Measurements from ENCODE around the gene KNDC1.
A peak's percentile ranks its signal among the peaks of the same experiment; 100 is the strongest.

DNA sequence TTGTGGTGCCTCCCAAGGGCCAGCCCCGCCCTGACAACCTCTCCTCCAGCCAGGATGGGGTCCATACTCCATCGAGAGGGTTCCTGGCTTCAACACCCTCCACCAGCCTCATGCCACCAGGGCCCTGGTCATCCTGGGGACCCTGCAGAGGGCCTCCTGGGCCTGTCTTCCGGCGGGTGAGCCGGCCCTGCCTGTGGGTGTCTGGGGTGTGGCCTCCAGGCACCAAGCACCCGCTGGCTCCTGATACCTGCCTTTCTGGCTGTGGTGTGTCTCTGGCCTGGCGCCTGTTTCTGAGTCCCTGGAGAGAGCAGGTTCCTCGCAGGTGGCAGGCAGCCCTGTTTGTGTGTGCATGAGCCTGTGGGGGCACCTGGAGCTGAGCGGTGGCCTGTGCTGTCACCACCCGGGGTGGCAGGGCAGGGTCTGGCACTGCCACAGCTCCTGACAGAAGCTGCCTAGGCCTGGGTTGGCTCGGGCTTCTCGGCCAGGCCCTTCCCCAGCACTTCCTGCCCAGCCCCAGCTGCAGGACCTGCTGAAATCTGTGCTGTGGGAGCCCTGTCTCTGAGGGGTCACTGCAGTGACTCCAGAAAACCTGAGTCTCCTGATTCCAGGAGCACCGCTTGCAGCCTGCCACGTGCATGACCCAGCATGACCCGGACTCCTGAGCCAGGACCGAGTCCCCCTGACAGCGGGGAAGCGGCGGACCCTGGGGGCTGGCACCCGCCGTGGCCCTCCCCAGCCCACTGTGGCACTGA lies 98.2 kb downstream of the KNDC1 start:
- TF ChIP-seq FOXP2 (optimal IDR thresholded peaks at IDR 0.05; ENCODE audit: borderline replicate concordance, extremely low read depth, extremely low read length, insufficient read depth) (peak; percentile 5), POLR2AphosphoS5 (IDR thresholded peaks at IDR 0.05; ENCODE audit: low read depth, low read length) (no peak), SIN3A (IDR thresholded peaks at IDR 0.05; ENCODE audit: borderline replicate concordance, insufficient read depth, low read length) (no peak), TAF1 (IDR thresholded peaks at IDR 0.05; ENCODE audit: borderline replicate concordance, insufficient read depth, low read length) (no peak)
- TF ChIP-seq, protein P1, sequence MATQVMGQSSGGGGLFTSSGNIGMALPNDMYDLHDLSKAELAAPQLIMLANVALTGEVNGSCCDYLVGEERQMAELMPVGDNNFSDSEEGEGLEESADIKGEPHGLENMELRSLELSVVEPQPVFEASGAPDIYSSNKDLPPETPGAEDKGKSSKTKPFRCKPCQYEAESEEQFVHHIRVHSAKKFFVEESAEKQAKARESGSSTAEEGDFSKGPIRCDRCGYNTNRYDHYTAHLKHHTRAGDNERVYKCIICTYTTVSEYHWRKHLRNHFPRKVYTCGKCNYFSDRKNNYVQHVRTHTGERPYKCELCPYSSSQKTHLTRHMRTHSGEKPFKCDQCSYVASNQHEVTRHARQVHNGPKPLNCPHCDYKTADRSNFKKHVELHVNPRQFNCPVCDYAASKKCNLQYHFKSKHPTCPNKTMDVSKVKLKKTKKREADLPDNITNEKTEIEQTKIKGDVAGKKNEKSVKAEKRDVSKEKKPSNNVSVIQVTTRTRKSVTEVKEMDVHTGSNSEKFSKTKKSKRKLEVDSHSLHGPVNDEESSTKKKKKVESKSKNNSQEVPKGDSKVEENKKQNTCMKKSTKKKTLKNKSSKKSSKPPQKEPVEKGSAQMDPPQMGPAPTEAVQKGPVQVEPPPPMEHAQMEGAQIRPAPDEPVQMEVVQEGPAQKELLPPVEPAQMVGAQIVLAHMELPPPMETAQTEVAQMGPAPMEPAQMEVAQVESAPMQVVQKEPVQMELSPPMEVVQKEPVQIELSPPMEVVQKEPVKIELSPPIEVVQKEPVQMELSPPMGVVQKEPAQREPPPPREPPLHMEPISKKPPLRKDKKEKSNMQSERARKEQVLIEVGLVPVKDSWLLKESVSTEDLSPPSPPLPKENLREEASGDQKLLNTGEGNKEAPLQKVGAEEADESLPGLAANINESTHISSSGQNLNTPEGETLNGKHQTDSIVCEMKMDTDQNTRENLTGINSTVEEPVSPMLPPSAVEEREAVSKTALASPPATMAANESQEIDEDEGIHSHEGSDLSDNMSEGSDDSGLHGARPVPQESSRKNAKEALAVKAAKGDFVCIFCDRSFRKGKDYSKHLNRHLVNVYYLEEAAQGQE (IDR thresholded peaks at IDR 0.05; ENCODE audit: insufficient read depth in 1 of 2, low read depth in 2 of 2, low read length in 2 of 2) = no peak
